ENCODE measurements around the gene ERF. TPM values are rescaled to one million over a fixed set of nuclear protein-coding genes. Genes with fewer than 3 reads are reported as not detected.
A peak's percentile ranks its signal among the peaks of the same experiment; 100 is the strongest.

ERF gene
- total and polyA plus RNA-seq, 2 donors from 2014 or later = 31.1 to 61.2 TPM

DNA sequence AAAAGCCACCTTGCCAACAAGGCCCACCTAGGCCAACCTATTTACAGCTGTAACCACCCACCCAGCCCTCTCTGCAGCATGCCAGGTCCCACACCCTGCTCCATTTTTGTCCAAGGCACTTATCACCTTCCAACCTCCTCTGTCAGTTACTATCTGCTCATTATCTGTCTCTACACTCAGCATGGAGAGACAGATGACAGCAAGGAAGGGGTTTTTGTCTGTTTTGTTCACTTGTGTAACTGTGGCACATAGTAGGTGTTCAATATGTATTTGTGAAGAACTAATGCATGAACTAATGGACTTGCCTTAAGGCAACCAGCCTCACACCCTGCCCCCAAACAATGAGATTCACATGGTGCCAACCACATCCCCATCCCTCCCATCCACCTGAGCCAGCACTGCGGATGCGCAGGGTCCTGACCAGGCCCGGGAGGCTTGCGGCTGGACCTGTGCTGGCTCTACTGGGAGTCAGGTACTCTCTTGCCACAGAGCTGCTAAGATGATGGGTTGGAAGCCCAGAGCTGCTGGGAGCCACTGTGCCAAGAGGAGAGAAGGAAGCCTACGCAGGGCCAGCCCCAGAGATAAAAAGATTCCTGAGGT, 54.7 kb downstream of the ERF start:
- H3K27ac ChIP-seq (ENCODE audit: low read depth in 2 of 2, low read length in 2 of 2) = no peak overlapping the region
- peaks cover 0 to 51% (median 23%) of the 10 kb centered on the region in 3 donors for H3K36me3 ChIP-seq (ENCODE audit: control insufficient read depth in 2 of 3, insufficient read depth in 3 of 3, low read length in 3 of 3)
- no peak overlapping the region for H3K4me3 ChIP-seq (ENCODE audit: low read length in 3 of 3)

DNA sequence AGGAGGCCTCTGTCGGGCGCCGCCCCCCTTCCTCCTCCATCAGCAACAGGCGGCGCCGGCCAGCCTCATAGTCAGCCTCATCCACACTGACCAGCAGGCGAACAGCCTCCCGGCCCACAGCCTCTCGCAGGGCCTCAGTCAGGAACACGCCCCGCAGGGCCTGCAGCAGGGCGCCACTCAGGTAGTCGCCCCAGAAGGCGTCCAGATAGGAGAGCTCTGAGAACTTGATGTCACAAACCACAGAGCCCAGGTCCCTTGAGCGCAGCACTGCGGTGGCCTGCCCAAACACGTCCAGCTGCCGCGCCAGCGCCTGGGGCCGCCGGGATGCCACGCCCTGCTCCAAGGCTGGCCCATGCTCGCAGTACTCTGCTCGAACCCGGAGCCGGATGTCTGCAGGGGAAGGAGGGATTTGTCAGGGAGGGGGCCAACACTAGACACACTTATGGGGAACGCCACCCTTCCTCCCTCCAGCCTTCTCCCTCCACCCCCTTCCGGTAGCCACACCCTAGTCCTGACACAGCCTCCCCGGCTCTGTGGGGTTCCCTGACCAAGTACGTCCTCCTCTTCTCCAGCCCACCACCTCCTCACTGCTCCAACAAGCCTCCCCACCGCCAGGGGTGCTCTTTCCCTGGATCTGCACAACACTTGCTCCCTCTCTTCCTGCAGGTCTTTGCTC, 55.4 kb downstream of the ERF start:
- TF ChIP-seq, protein P1, sequence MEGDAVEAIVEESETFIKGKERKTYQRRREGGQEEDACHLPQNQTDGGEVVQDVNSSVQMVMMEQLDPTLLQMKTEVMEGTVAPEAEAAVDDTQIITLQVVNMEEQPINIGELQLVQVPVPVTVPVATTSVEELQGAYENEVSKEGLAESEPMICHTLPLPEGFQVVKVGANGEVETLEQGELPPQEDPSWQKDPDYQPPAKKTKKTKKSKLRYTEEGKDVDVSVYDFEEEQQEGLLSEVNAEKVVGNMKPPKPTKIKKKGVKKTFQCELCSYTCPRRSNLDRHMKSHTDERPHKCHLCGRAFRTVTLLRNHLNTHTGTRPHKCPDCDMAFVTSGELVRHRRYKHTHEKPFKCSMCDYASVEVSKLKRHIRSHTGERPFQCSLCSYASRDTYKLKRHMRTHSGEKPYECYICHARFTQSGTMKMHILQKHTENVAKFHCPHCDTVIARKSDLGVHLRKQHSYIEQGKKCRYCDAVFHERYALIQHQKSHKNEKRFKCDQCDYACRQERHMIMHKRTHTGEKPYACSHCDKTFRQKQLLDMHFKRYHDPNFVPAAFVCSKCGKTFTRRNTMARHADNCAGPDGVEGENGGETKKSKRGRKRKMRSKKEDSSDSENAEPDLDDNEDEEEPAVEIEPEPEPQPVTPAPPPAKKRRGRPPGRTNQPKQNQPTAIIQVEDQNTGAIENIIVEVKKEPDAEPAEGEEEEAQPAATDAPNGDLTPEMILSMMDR (IDR thresholded peaks at IDR 0.05; ENCODE audit: borderline replicate concordance, extremely low read depth, insufficient read depth) = no peak
- Histone ChIP-seq H3K4me3 (ENCODE audit: low read length in 3 of 3) (no peak overlapping the region), H3K4me1 (ENCODE audit: control insufficient read depth in 2 of 3, insufficient read depth in 2 of 3, low read depth in 1 of 3, low read length in 3 of 3) (peaks cover 0 to 4% (median 0%) of the 10 kb centered on the region in 3 donors), H3K27ac (ENCODE audit: low read depth in 2 of 2, low read length in 2 of 2) (no peak overlapping the region), H3K9ac (ENCODE audit: low read length in 3 of 3) (no peak overlapping the region), H3K9me3 (ENCODE audit: control insufficient read depth in 2 of 3, insufficient read depth in 1 of 3, low read length in 3 of 3) (no peaks in the 10 kb centered on the region), H3K36me3 (ENCODE audit: control insufficient read depth in 2 of 3, insufficient read depth in 3 of 3, low read length in 3 of 3) (peaks cover 0 to 46% (median 19%) of the 10 kb centered on the region in 3 donors), H3K27me3 (ENCODE audit: control insufficient read depth, insufficient read depth, low read length) (no peaks in the 10 kb centered on the region)
- DNase-seq = peak in 1 of 5 donors; percentile 77
- intact Hi-C loops (cut with DNase I) = no loop called here
- no peak for FAIRE-seq

More for the DNA sequence above, 54.7 kb downstream of the ERF start:
- intact Hi-C loops (cut with DNase I) = no loop called here
- Histone ChIP-seq H3K9me3 (ENCODE audit: control insufficient read depth in 2 of 3, insufficient read depth in 1 of 3, low read length in 3 of 3) (no peaks in the 10 kb centered on the region), H3K4me1 (ENCODE audit: control insufficient read depth in 2 of 3, insufficient read depth in 2 of 3, low read depth in 1 of 3, low read length in 3 of 3) (peaks cover 0 to 4% (median 0%) of the 10 kb centered on the region in 3 donors), H3K27me3 (ENCODE audit: control insufficient read depth, insufficient read depth, low read length) (no peaks in the 10 kb centered on the region), H3K9ac (ENCODE audit: low read length in 3 of 3) (no peak overlapping the region)
- peak in 1 of 5 donors; percentile 70 for DNase-seq
- FAIRE-seq = no peak
- TF ChIP-seq, protein P1 (IDR thresholded peaks at IDR 0.05; ENCODE audit: borderline replicate concordance, extremely low read depth, insufficient read depth) = no peak

DNA sequence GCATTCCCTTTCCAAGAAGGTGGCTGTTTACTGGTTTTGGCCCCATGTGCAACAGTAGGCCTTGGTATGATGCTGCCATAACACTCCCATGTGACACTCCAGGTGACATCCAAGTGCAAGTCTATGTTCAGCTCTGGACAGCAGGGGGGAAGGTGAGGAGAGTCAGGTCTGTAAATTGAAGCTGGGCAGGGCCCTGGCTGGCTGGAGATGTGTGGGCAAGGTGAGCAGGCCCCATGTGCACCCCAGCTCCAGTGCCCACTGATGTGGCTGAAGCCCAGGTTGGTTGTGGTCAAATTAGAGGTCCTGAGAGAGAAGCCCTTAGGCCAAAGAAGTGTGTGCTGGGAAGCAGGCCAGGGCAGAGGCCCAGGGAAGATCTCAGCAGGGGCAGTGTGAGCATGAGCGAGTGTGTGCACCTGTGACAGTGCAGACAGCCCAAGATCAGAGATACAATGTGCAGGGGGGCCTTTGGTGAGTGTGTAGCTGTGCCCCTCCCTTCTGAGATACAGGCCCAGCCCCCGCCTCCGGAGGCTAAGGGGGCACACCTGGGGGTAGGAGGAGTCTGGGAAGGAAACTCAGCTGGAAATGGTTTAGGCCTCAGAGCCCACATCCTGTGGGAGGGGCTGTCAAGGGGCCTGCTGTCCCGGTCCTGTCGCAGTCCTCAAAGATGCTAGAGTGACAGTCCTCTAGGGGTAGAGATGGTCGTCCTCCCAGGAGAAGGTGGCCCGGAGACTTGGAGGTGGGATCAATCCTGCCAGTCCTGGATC, 56.1 kb downstream of the ERF start:
- no peaks in the 10 kb centered on the region for H3K27me3 ChIP-seq (ENCODE audit: control insufficient read depth, insufficient read depth, low read length)
- H3K9me3 ChIP-seq (ENCODE audit: control insufficient read depth in 2 of 3, insufficient read depth in 1 of 3, low read length in 3 of 3) = no peaks in the 10 kb centered on the region
- intact Hi-C loops (cut with DNase I) = no loop called here
- DNase-seq (peak in 1 of 5 donors; percentile 77), FAIRE-seq (no peak)
- peaks cover 0 to 39% (median 16%) of the 10 kb centered on the region in 3 donors for H3K36me3 ChIP-seq (ENCODE audit: control insufficient read depth in 2 of 3, insufficient read depth in 3 of 3, low read length in 3 of 3)
- TF ChIP-seq, protein P1 (IDR thresholded peaks at IDR 0.05; ENCODE audit: borderline replicate concordance, extremely low read depth, insufficient read depth) = no peak
- no peak overlapping the region for H3K9ac ChIP-seq (ENCODE audit: low read length in 3 of 3)
- no peak overlapping the region for H3K4me3 ChIP-seq (ENCODE audit: low read length in 3 of 3)
- no peak overlapping the region for H3K27ac ChIP-seq (ENCODE audit: low read depth in 2 of 2, low read length in 2 of 2)
- peaks cover 0 to 4% (median 0%) of the 10 kb centered on the region in 3 donors for H3K4me1 ChIP-seq (ENCODE audit: control insufficient read depth in 2 of 3, insufficient read depth in 2 of 3, low read depth in 1 of 3, low read length in 3 of 3)

Other genes with a start within 250 kb of the ERF start
- gene GRIK5, start 184.9 kb downstream of the ERF start, total RNA-seq = 16.2 TPM
- 8.9 TPM for gene GRIK5, start 184.9 kb downstream of the ERF start, polyA plus RNA-seq (ENCODE audit: insufficient read depth, low read depth, low replicate concordance)
- 12.7 TPM for gene ZNF574, start 179.0 kb downstream of the ERF start, total RNA-seq
- gene ZNF574, start 179.0 kb downstream of the ERF start, polyA plus RNA-seq (ENCODE audit: insufficient read depth, low read depth, low replicate concordance) = 7.2 TPM
- 9.8 TPM for gene POU2F2, start 122.7 kb downstream of the ERF start, total RNA-seq
- 1.3 TPM for gene POU2F2, start 122.7 kb downstream of the ERF start, polyA plus RNA-seq (ENCODE audit: insufficient read depth, low read depth, low replicate concordance)
- gene DEDD2, start 37.5 kb downstream of the ERF start, total RNA-seq = 26.1 TPM
- gene DEDD2, start 37.5 kb downstream of the ERF start, polyA plus RNA-seq (ENCODE audit: insufficient read depth, low read depth, low replicate concordance) = 36.3 TPM
- 11.6 TPM for gene ZNF526, start 34.8 kb downstream of the ERF start, total RNA-seq
- 2.6 TPM for gene ZNF526, start 34.8 kb downstream of the ERF start, polyA plus RNA-seq (ENCODE audit: insufficient read depth, low read depth, low replicate concordance)
- 39.2 TPM for gene GSK3A, start 12.5 kb downstream of the ERF start, total RNA-seq
- gene GSK3A, start 12.5 kb downstream of the ERF start, polyA plus RNA-seq (ENCODE audit: insufficient read depth, low read depth, low replicate concordance) = 57.3 TPM
- 90.9 TPM for gene CIC, start 14.1 kb upstream of the ERF start, total RNA-seq
- 18.8 TPM for gene CIC, start 14.1 kb upstream of the ERF start, polyA plus RNA-seq (ENCODE audit: insufficient read depth, low read depth, low replicate concordance)
- 0.47 TPM for gene PRR19, start 47.0 kb upstream of the ERF start, total RNA-seq
- 0.71 TPM for gene PRR19, start 47.0 kb upstream of the ERF start, polyA plus RNA-seq (ENCODE audit: insufficient read depth, low read depth, low replicate concordance)
- gene PAFAH1B3, start 47.5 kb upstream of the ERF start, total RNA-seq = 22.0 TPM
- gene PAFAH1B3, start 47.5 kb upstream of the ERF start, polyA plus RNA-seq (ENCODE audit: insufficient read depth, low read depth, low replicate concordance) = 38.3 TPM
- not detected for gene TMEM145, start 58.2 kb upstream of the ERF start, total RNA-seq
- gene TMEM145, start 58.2 kb upstream of the ERF start, polyA plus RNA-seq (ENCODE audit: insufficient read depth, low read depth, low replicate concordance) = not detected
- gene MEGF8, start 70.5 kb upstream of the ERF start, total RNA-seq = 31.6 TPM
- gene MEGF8, start 70.5 kb upstream of the ERF start, polyA plus RNA-seq (ENCODE audit: insufficient read depth, low read depth, low replicate concordance) = 8.7 TPM
- 2.2 TPM for gene CNFN, start 135.2 kb upstream of the ERF start, total RNA-seq
- 4.9 TPM for gene CNFN, start 135.2 kb upstream of the ERF start, polyA plus RNA-seq (ENCODE audit: insufficient read depth, low read depth, low replicate concordance)
- gene LIPE, start 172.3 kb upstream of the ERF start, total RNA-seq = 8.9 TPM
- 9.9 TPM for gene LIPE, start 172.3 kb upstream of the ERF start, polyA plus RNA-seq (ENCODE audit: insufficient read depth, low read depth, low replicate concordance)
- gene CXCL17, start 187.8 kb upstream of the ERF start, total RNA-seq = not detected
- not detected for gene CXCL17, start 187.8 kb upstream of the ERF start, polyA plus RNA-seq (ENCODE audit: insufficient read depth, low read depth, low replicate concordance)

Measured in kidney (tissue), 14 donors.